Measurements from ENCODE around the gene NETO1.

The NETO1 gene

DNA sequence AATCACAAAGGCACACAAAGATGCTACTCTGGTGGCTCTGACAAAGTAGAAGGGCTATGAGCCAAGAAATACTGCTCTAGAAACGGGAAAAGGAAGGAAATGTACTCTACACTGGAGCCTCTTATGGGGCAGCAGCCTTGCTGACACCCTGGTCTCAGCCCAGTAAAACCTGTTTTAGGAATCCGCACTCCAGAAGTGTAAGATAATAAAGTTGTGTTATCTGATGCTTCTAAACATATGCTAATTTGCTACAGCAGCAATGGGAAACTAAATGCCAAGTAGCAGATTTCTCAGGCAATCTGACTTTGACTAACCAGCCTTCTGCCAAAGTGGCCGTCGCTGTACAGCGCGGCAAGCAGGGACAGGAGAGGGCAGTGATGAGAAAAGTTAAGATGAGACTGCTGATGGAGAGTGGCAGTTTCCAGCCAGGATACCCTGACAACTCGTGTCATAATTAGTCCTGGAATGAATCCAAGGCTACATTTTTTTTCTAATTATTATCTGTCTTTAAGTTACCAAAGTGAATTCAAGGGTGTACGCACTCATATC lies 99.0 kb downstream of the NETO1 start:
- ATAC-seq (replicated peaks; ENCODE audit: extremely low read depth, poor library complexity, severe bottlenecking) (no peak), DNase-seq (ENCODE audit: low spot score in 2 of 2) (no peak)
- no peak overlapping the region for H3K4me3 Mint-ChIP-seq
- H3K27me3 Mint-ChIP-seq = no peaks in the 10 kb centered on the region
- H3K4me1 Mint-ChIP-seq = no peaks in the 10 kb centered on the region
- peaks cover 15% of the 10 kb centered on the region for H3K9me3 Mint-ChIP-seq
- H3K27ac Mint-ChIP-seq (ENCODE audit: low read depth) = no peak overlapping the region
- no peaks in the 10 kb centered on the region for H3K36me3 Mint-ChIP-seq (ENCODE audit: insufficient read depth)

DNA sequence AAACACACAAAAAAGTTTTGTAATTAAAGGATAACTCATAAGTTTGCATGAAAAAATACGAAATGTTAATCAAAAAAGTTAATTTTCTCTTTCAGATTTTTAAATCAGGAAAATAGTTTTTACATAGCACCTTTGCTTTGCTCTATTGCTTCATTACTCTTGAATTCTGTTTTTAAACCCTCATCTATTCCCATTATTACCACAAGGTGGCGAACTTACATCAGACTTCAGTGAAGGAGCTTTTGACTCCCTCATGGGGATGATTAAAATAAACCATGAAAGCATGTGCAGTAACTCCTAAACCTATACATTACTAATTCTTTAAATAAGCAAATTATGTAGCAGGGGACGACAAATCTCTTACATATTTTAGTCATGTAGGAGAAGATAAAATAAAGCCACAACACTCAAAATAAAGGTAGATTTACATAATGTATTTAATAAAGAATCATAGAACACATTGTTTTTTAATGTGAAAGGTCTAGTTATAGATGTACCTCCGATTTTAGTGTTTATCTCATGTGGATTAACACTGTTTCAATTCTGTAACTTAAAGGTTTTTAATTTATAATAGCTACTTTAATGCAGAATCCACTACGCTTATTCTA lies 105.2 kb downstream of the NETO1 start:
- no peaks in the 10 kb centered on the region for H3K36me3 Mint-ChIP-seq (ENCODE audit: insufficient read depth)
- no peak overlapping the region for H3K4me3 Mint-ChIP-seq
- DNase-seq (ENCODE audit: low spot score in 2 of 2) = no peak
- no peak for ATAC-seq (replicated peaks; ENCODE audit: extremely low read depth, poor library complexity, severe bottlenecking)
- H3K27me3 Mint-ChIP-seq = no peaks in the 10 kb centered on the region
- no peak overlapping the region for H3K27ac Mint-ChIP-seq (ENCODE audit: low read depth)
- H3K9me3 Mint-ChIP-seq = peaks cover 16% of the 10 kb centered on the region
- no peaks in the 10 kb centered on the region for H3K4me1 Mint-ChIP-seq

DNA sequence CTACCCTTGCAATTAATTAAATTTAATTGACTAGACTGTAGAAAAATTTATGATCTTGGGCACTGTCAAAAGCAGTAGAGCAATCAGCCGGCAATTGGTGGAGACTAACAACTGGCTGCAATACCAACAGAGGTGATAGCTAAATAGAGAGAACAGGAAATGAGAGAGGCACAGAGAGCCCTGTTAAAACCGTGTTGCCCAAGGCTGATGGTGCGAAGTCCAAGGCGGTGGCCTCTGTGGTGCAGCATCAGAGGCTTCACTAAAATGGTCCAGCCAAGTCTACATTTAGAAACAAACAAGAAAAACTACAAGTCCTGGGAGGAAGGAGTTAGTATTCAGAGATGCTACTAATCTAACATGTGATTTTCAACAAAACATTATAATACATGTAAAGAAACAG lies 115.6 kb downstream of the NETO1 start:
- Mint-ChIP-seq H3K27me3 (no peaks in the 10 kb centered on the region), H3K9me3 (peaks cover 16% of the 10 kb centered on the region), H3K36me3 (ENCODE audit: insufficient read depth) (no peaks in the 10 kb centered on the region), H3K27ac (ENCODE audit: low read depth) (no peak overlapping the region), H3K4me3 (no peak overlapping the region), H3K4me1 (no peaks in the 10 kb centered on the region)
- DNase-seq (ENCODE audit: low spot score in 2 of 2) (no peak), ATAC-seq (replicated peaks; ENCODE audit: extremely low read depth, poor library complexity, severe bottlenecking) (no peak)

DNA sequence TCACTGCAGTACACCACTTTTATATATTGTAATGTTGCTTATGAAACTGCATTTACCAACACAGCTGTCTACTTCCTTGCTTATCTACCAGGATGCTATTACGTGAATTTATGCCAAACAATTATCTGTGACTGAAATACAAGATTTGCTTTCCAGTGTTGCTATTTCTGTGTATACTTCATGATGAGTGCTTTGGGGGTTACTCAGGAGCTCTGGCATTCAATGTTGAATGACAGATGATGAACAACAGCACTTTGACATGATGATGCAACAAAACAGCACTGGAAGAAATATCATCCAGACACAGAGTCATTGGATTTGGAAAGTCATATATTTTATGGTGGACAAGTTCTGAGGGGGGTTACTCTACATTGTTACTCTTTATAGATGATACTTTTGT lies 125.8 kb downstream of the NETO1 start:
- no peak for DNase-seq (ENCODE audit: low spot score in 2 of 2)
- Mint-ChIP-seq H3K4me3 (no peak overlapping the region), H3K27ac (ENCODE audit: low read depth) (no peak overlapping the region), H3K36me3 (ENCODE audit: insufficient read depth) (no peaks in the 10 kb centered on the region), H3K27me3 (no peaks in the 10 kb centered on the region), H3K9me3 (peaks cover 6% of the 10 kb centered on the region), H3K4me1 (no peaks in the 10 kb centered on the region)
- ATAC-seq (replicated peaks; ENCODE audit: extremely low read depth, poor library complexity, severe bottlenecking) = no peak

DNA sequence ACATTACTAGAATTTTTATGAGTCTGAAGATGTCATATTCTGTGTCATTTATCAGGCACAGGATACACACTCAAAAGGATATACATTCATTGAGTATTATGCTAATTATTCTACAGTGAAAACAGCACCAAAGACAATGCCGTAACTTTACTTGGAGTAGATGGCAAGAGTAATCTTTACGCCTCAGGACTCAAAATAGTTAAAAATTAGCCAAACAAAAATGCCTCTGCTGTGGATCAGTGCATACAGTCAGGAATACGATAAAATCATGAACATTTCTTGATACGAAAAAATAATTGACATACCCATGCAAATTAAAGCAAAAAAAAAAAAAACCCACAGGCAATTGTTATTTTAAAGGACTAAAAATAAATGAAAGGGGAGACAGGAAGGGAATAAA lies 129.7 kb downstream of the NETO1 start:
- no peak overlapping the region for H3K27ac Mint-ChIP-seq (ENCODE audit: low read depth)
- no peak overlapping the region for H3K4me3 Mint-ChIP-seq
- H3K27me3 Mint-ChIP-seq = no peaks in the 10 kb centered on the region
- DNase-seq (ENCODE audit: low spot score in 2 of 2) = no peak
- no peaks in the 10 kb centered on the region for H3K36me3 Mint-ChIP-seq (ENCODE audit: insufficient read depth)
- H3K9me3 Mint-ChIP-seq = peaks cover 3% of the 10 kb centered on the region
- H3K4me1 Mint-ChIP-seq = no peaks in the 10 kb centered on the region
- no peak for ATAC-seq (replicated peaks; ENCODE audit: extremely low read depth, poor library complexity, severe bottlenecking)

DNA sequence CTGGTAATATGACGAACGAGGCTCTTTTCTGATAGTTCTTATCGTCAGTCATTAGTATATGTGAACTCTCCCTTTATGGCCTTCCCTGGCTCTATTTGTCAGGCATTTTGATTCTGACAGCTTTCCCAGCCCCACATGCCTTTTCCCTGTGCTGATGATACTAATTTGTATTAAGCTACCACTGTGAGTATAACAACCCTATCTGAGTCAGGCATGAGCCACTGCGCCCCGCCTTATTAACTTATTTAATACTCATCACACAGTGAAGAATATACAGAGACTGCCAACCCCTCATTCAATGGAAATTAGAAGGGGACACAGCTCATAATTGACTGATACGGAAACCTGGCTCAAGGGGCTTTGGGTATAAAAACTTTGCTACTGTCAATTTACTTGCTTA lies 140.0 kb downstream of the NETO1 start:
- Mint-ChIP-seq H3K4me3 (no peak overlapping the region), H3K27me3 (no peaks in the 10 kb centered on the region), H3K4me1 (no peaks in the 10 kb centered on the region), H3K9me3 (no peaks in the 10 kb centered on the region), H3K27ac (ENCODE audit: low read depth) (no peak overlapping the region), H3K36me3 (ENCODE audit: insufficient read depth) (no peaks in the 10 kb centered on the region)
- ATAC-seq (replicated peaks; ENCODE audit: extremely low read depth, poor library complexity, severe bottlenecking) (no peak), DNase-seq (ENCODE audit: low spot score in 2 of 2) (no peak)

DNA sequence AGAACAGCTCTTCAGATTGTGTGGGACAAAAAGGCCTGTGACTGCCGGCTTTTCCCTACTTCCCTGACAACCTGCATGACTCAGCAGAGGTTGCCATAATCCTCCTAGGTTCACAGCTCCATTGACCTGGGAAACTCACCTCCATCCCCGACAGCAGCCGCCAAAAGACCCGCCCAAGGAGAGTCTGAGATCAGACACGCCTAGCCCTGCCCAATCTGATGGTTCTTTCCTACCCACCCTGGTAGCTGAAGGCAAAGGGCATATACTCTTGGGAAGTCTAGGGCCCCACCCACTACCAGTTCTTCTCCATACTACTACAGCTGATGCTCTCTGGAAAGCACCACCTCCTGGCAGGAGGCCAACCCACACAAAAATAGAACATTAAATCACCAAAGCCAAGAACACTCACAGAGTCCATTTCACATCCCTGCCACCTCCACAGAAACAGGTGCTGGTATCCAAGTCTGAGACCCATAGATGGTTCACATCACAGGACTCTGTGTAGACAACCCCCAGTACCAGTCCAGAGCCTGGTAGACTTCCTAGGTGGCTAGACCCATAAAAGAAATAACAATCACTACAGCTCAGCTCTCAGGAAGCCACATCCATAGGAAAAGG lies 140.6 kb downstream of the NETO1 start:
- DNase-seq (ENCODE audit: low spot score in 2 of 2) (no peak), ATAC-seq (replicated peaks; ENCODE audit: extremely low read depth, poor library complexity, severe bottlenecking) (no peak)
- Mint-ChIP-seq H3K9me3 (no peaks in the 10 kb centered on the region), H3K4me1 (no peaks in the 10 kb centered on the region), H3K27ac (ENCODE audit: low read depth) (no peak overlapping the region), H3K27me3 (no peaks in the 10 kb centered on the region), H3K36me3 (ENCODE audit: insufficient read depth) (no peaks in the 10 kb centered on the region), H3K4me3 (no peak overlapping the region)

DNA sequence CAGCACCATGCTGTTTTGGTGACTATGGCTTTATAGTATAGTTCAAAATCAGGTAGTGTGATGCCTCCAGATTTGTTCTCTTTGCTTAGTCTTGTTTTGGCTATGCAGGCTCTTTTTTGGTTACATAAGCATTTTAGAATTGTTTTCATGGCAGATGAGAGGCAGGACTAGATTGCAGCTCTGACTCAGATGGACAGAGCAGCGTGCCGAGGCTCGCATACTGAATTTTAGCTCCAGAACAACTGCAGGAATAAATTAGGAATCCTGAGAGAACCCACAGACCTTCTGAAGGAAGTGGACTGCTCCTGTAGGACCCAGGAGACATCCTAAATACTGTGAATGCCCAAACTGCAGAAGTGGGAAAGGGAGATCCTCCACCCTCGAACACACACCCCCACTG lies 141.6 kb downstream of the NETO1 start:
- ATAC-seq (replicated peaks; ENCODE audit: extremely low read depth, poor library complexity, severe bottlenecking) (no peak), DNase-seq (ENCODE audit: low spot score in 2 of 2) (no peak)
- H3K27me3 Mint-ChIP-seq = no peaks in the 10 kb centered on the region

DNA sequence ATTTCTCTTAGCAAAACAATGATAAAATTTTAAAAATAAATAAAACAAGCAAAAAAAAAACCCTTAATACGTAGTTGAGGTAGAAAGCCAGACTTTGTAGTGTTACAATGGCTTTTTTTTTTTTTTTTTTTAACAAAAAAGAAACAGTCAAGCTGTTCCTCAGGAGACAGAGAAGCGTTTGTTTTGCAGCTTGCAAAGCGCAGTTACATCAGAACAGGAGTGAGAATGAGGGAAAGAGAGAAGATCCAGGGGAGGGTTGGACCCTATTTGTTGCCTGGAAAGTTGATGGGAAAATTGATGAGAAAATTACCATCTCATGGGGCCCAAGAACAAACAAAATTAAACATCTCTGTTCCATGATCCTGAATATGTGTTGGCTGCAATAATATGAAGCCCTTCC lies 146.5 kb downstream of the NETO1 start:
- Mint-ChIP-seq H3K27ac (ENCODE audit: low read depth) (no peak overlapping the region), H3K4me3 (no peak overlapping the region)
- no peak for ATAC-seq (replicated peaks; ENCODE audit: extremely low read depth, poor library complexity, severe bottlenecking)

More for the DNA sequence above, 141.6 kb downstream of the NETO1 start:
- no peak overlapping the region for H3K27ac Mint-ChIP-seq (ENCODE audit: low read depth)
- no peak overlapping the region for H3K4me3 Mint-ChIP-seq
- H3K9me3 Mint-ChIP-seq = peaks cover 6% of the 10 kb centered on the region
- H3K36me3 Mint-ChIP-seq (ENCODE audit: insufficient read depth) = no peaks in the 10 kb centered on the region
- H3K4me1 Mint-ChIP-seq = no peaks in the 10 kb centered on the region

DNA sequence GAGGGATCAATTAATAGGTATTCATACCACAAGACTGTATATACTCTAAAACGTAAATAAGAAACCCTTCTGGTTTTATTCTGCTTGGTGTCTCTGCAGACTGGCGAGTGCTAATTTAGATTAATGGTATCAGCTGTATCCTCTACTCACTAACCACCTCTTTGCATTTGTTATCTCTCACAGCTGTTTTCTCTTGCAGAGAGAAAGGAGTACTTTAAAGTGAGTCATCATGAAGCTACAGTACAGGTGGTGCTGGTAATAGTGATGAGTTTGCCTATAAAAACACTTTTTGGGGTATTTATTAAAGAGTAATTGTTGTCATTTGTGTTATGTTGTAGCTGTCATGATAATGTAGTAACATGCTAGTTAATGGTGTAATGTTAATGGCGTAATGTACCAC lies 147.7 kb downstream of the NETO1 start:
- Mint-ChIP-seq H3K4me3 (no peak overlapping the region), H3K9me3 (peaks cover 17% of the 10 kb centered on the region), H3K36me3 (ENCODE audit: insufficient read depth) (no peaks in the 10 kb centered on the region), H3K27ac (ENCODE audit: low read depth) (no peak overlapping the region), H3K27me3 (no peaks in the 10 kb centered on the region), H3K4me1 (no peaks in the 10 kb centered on the region)
- DNase-seq (ENCODE audit: low spot score in 2 of 2) (no peak), ATAC-seq (replicated peaks; ENCODE audit: extremely low read depth, poor library complexity, severe bottlenecking) (no peak)

More for the DNA sequence above, 146.5 kb downstream of the NETO1 start:
- peaks cover 17% of the 10 kb centered on the region for H3K9me3 Mint-ChIP-seq
- H3K36me3 Mint-ChIP-seq (ENCODE audit: insufficient read depth) = no peaks in the 10 kb centered on the region
- DNase-seq (ENCODE audit: low spot score in 2 of 2) = no peak
- H3K27me3 Mint-ChIP-seq = no peaks in the 10 kb centered on the region
- H3K4me1 Mint-ChIP-seq = no peaks in the 10 kb centered on the region

DNA sequence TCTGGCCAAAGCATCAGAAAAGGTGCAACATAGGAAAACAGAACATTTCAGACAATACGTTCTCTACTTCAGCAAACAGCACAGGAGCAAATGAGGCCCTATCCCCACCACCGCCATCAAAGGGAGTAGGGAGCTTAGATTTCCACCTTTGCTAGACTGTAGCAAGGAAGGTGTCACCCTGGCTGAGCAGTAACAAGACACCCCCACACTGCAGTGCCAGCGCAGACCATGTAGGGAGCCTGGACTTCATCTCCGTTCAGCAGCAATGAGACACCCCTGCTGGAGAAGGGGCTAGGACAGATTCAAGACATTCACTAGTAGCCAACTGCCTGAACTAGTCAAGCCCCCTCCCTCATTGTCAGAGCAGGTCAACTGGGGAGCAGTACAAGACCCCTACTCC lies 163.6 kb downstream of the NETO1 start:
- ATAC-seq (replicated peaks; ENCODE audit: extremely low read depth, poor library complexity, severe bottlenecking) (no peak), DNase-seq (ENCODE audit: low spot score in 2 of 2) (no peak)
- Mint-ChIP-seq H3K27me3 (no peaks in the 10 kb centered on the region), H3K27ac (ENCODE audit: low read depth) (no peak overlapping the region), H3K4me1 (no peaks in the 10 kb centered on the region), H3K4me3 (no peak overlapping the region), H3K9me3 (peaks cover 16% of the 10 kb centered on the region), H3K36me3 (ENCODE audit: insufficient read depth) (no peaks in the 10 kb centered on the region)

DNA sequence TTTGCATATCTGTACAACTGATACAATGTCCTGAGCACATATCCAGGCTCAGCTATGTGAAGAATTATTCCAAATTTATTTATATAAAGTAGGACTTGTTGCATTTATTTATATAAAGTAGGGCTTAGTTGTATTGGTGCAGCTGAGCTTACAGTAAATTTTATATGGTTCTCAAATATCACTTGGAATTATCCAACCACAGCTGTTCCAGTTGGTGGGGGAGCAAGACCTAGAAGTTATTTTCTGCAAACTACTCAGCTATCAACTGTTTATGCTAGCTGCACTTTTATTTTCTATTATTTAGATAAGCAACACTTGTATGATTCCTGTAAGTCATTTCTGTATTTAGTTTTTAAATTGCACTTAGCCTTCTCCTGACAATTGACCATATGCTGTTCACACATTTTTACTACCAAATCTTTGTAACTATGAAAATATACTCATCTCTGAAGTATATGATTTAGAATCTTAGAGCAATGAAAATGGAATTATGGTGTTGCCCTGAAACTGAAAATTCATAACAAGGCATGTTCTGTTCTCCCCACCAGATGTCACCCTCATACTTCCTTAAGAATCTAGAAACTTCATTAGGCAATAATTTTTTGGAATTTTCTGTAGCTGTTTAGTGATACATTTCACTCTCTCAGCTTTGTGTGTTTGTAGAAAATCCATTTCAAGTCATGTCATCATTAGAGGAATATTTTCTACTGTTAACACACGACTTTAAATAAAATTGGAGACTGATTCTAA lies 166.7 kb downstream of the NETO1 start:
- H3K27ac Mint-ChIP-seq (ENCODE audit: low read depth) = no peak overlapping the region
- no peaks in the 10 kb centered on the region for H3K4me1 Mint-ChIP-seq
- H3K4me3 Mint-ChIP-seq = no peak overlapping the region
- no peak for DNase-seq (ENCODE audit: low spot score in 2 of 2)
- ATAC-seq (replicated peaks; ENCODE audit: extremely low read depth, poor library complexity, severe bottlenecking) = no peak
- H3K36me3 Mint-ChIP-seq (ENCODE audit: insufficient read depth) = no peaks in the 10 kb centered on the region
- peaks cover 16% of the 10 kb centered on the region for H3K9me3 Mint-ChIP-seq
- no peaks in the 10 kb centered on the region for H3K27me3 Mint-ChIP-seq

DNA sequence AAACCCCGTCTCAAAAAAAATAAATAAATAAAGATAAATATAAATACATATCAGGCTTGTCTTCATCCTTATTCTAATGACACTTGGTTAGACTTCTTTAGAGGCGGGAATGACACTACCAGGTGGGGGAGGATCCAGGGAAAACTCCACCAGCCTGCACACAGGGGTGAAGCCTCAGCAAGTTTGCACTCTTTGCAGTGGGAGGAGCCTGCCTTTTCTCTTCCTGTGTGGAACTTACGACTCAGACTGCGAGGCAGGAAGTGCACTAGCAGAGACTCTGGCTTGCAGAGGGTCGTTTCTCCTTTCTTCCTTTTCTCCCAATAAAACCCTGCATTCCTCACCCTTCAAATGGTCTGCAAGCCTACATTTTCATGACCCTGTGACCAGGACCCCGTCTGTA lies 170.1 kb downstream of the NETO1 start:
- DNase-seq (ENCODE audit: low spot score in 2 of 2) (no peak), ATAC-seq (replicated peaks; ENCODE audit: extremely low read depth, poor library complexity, severe bottlenecking) (no peak)
- Mint-ChIP-seq H3K4me1 (no peaks in the 10 kb centered on the region), H3K27me3 (no peaks in the 10 kb centered on the region), H3K27ac (ENCODE audit: low read depth) (no peak overlapping the region), H3K9me3 (peaks cover 2% of the 10 kb centered on the region), H3K36me3 (ENCODE audit: insufficient read depth) (no peaks in the 10 kb centered on the region), H3K4me3 (no peak overlapping the region)

Data from central memory CD8-positive, alpha-beta T cell (primary cell).